Activated effector memory CD4-positive, alpha-beta T cell treated with Interleukin-2 at 50 U/mL for 16 hours (primary cell): ENCODE results near the gene FLYWCH1.

ENCODE experiments used
- DNase-seq: peaks from one replicate; pipeline ENCODE4 v3.0.0-alpha.2; 2020

FLYWCH1 gene

DNA sequence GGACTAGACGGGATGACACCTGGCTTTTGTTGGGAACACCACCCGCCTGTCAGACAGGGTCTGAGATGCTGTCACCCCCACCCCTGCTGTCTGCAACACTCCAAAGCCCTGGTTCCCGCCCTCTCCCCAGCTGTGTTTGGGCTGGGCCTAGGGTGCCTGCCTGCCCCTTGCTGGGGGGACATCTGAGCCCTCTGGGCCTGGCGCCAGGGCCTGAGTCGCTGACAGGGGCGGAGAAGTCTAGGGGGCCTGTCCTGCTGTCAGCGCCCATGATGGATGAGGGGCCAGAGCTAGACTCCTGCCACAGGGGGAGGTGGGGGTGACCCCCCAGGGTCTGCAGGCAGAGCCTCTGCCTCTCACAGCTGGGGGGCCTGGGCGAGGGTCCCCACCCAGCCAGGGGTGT is 76.1 kb downstream of the FLYWCH1 start:
- no peak for DNase-seq

DNA sequence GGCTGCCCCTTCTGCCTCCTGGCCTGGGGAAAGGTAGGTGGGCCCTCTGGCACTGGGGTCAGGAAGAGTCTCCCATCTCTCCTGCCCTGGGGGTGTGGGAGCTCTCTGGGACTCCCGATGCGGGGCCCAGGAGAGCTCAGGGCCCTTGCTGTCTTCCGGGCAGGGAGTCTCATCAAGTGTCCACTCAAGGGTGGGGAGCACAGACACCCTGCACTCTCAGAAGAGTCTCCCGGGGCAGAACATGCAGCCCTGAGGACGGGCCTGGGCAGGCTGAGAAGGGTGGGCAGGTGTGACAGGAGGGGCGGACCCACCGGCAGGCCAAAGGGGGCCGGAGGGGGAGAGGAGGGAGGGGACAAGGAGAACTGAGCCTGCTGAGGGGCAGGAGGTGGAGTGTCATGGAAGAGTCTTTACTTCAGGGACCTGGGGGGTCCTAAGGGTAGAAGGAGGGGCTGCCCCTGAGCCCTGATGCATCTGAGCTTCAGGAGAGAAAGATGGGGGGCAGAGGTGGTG is 76.9 kb downstream of the FLYWCH1 start:
- no peak for DNase-seq

DNA sequence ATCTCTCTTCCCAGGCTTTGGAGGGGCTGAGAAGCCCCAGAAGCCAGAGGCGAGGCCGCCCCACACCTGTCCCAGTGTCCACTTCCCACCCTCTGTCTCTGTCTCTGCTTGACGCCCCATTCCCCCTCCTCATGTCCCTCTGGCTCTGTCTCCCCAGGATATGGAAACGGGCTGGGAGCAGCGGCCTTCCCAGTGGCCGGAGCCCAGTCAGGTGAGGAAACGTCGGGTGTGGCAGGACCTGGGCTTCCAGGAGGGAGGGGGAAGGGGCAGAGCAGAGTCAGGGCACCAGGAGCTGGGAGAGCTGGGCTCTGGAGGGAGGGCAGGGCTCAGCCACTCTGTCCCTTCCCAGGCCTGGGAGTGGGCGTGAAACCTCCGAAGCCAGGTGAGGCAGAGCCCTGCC is 79.2 kb downstream of the FLYWCH1 start:
- DNase-seq: no peak

DNA sequence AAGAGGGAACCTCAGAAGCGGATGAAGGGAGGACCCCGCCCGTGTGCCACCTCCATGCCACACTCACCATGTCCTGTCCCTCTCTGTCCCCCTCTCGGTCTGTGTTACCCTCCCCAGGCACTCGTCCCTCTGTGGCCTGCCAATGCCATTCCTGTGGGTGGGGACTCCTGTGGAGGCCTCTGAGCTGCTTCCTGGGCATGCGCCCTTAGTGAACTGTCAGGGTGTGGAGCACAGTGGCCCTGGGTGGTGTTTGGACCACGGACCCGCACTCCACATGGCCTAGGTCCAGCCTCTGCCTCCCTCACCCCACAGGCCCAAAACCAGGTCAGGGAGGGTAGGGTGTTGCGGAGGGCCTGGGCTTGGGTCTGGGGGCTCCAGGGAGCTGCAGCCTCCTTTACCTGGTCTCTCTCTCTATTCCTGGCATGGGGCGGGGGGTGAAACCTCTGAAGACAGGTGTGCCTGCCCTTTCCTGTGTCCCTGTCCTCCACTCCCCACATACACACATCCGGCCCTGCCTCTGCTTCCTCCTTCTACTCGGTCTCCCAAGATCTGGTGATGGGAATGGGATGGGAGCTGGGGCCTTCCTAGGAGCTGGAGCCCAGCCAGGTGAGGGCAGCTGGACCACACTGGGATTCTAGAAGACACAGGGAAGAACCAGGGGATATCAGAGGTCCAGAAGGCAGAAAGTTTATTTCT is 80.0 kb downstream of the FLYWCH1 start:
- no peak for DNase-seq

GRCh38 chr16:2992383-2993081 is 80.8 kb downstream of the FLYWCH1 start:
- DNase-seq: no peak

- DNase-seq: no peak
Observed at GRCh38 chr16:2996298-2996697, 84.6 kb downstream of the FLYWCH1 start.

DNA sequence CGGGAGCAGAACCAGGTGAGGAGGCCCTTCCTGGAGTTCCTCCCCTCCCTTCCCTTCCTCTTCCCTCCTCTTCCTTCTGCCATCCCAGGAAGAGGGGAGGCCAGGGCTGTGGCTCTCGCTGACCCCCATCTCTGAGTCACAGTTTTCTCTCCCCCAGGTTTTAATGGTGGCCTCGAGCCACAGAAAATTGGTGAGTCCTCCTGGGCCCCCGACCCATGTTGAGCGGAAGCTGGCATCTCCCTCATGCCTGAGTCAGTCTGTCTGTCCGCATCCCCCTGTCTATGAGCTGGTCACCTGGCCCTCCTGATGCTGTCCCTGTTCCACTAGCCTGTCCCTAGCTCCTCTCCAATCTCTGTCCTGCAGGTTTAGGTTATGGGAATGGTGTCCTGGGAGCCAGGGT is 88.2 kb downstream of the FLYWCH1 start:
- no peak for DNase-seq

- DNase-seq: no peak
Observed at GRCh38 chr16:3000540-3000939, 88.8 kb downstream of the FLYWCH1 start.
